Measurements from ENCODE around the gene KLHL36.
"Not testable (repeated sequence)": the region's sequence is repeated elsewhere in the genome, so short reads cannot be mapped to it uniquely, and the experiment has no call there.

The KLHL36 gene

GRCh38 chr16:84625556-84625955 lies 22.8 kb upstream of the KLHL36 start:
- DNase-seq (ENCODE audit: low read depth): no peak
- TF ChIP-seq CTCF (conservative IDR thresholded peaks at IDR 0.05; ENCODE audit: low read depth, low read length): no peak

GRCh38 chr16:84628226-84628731 lies 20.0 kb upstream of the KLHL36 start:
- DNase-seq (ENCODE audit: low read depth): no peak
- no peak for TF ChIP-seq CTCF (conservative IDR thresholded peaks at IDR 0.05; ENCODE audit: low read depth, low read length)
- H3K4me3 ChIP-seq (ENCODE audit: low read depth, low read length): no peak overlapping the region

More at GRCh38 chr16:84625556-84625955, 22.8 kb upstream of the KLHL36 start:
- H3K4me3 ChIP-seq (ENCODE audit: low read depth, low read length): no peak overlapping the region

- TF ChIP-seq CTCF (conservative IDR thresholded peaks at IDR 0.05; ENCODE audit: low read depth, low read length): no peak
- no peak for DNase-seq (ENCODE audit: low read depth)
- H3K4me3 ChIP-seq (ENCODE audit: low read depth, low read length): no peak overlapping the region
These were observed 18.7 kb upstream of the KLHL36 start for GRCh38 chr16:84629580-84629979.

GRCh38 chr16:84630009-84630408 lies 18.3 kb upstream of the KLHL36 start:
- H3K4me3 ChIP-seq (ENCODE audit: low read depth, low read length): no peak overlapping the region
- no peak for TF ChIP-seq CTCF (conservative IDR thresholded peaks at IDR 0.05; ENCODE audit: low read depth, low read length)
- DNase-seq (ENCODE audit: low read depth): no peak

GRCh38 chr16:84630446-84631152 lies 17.7 kb upstream of the KLHL36 start:
- DNase-seq (ENCODE audit: low read depth): no peak
- no peak overlapping the region for H3K4me3 ChIP-seq (ENCODE audit: low read depth, low read length)
- TF ChIP-seq CTCF (conservative IDR thresholded peaks at IDR 0.05; ENCODE audit: low read depth, low read length): no peak

- TF ChIP-seq CTCF (conservative IDR thresholded peaks at IDR 0.05; ENCODE audit: low read depth, low read length): no peak
- DNase-seq (ENCODE audit: low read depth): no peak
- H3K4me3 ChIP-seq (ENCODE audit: low read depth, low read length): no peak overlapping the region
These were observed 17.2 kb upstream of the KLHL36 start for GRCh38 chr16:84631153-84631466.

- no peak for DNase-seq (ENCODE audit: low read depth)
- no peak for TF ChIP-seq CTCF (conservative IDR thresholded peaks at IDR 0.05; ENCODE audit: low read depth, low read length)
- no peak overlapping the region for H3K4me3 ChIP-seq (ENCODE audit: low read depth, low read length)
These were observed 16.4 kb upstream of the KLHL36 start for GRCh38 chr16:84631886-84632285.

- DNase-seq (ENCODE audit: low read depth); H3K4me3 ChIP-seq (ENCODE audit: low read depth, low read length): not testable (repeated sequence)
These were observed 15.4 kb upstream of the KLHL36 start for GRCh38 chr16:84632862-84633261.

Data from choroid plexus epithelial cell (primary cell).